ENCODE measurements around the gene APCDD1L.

Gene APCDD1L

GRCh38 chr20:58511861-58512260 lies 3.3 kb downstream of the APCDD1L start:
- no peak overlapping the region for H2AFZ ChIP-seq (ENCODE audit: low read length)
- H3K9me2 ChIP-seq (replicated peaks; ENCODE audit: low read depth, low read length): no peaks in the 10 kb centered on the region
- H3K4me2 ChIP-seq (ENCODE audit: low read depth, low read length, poor library complexity, severe bottlenecking): no peak overlapping the region
- no peaks in the 10 kb centered on the region for H3K4me1 ChIP-seq (ENCODE audit: insufficient read depth, low read length, poor library complexity, severe bottlenecking)
- no peaks in the 10 kb centered on the region for H4K20me1 ChIP-seq (ENCODE audit: insufficient read depth, low read length, poor library complexity, severe bottlenecking)
- no peaks in the 10 kb centered on the region for H3K79me2 ChIP-seq (ENCODE audit: insufficient read depth, low read length)
- no peak overlapping the region for H3K4me3 ChIP-seq (ENCODE audit: low read length, poor library complexity, severe bottlenecking)
- H3K9me3 ChIP-seq (ENCODE audit: insufficient read depth, low read depth, low read length): peaks cover 3% of the 10 kb centered on the region; the same call in 1 of the 2 replicates
- no peaks in the 10 kb centered on the region for H3K27me3 ChIP-seq (ENCODE audit: insufficient read depth, low read length, poor library complexity, severe bottlenecking)
- TF ChIP-seq, protein P1, sequence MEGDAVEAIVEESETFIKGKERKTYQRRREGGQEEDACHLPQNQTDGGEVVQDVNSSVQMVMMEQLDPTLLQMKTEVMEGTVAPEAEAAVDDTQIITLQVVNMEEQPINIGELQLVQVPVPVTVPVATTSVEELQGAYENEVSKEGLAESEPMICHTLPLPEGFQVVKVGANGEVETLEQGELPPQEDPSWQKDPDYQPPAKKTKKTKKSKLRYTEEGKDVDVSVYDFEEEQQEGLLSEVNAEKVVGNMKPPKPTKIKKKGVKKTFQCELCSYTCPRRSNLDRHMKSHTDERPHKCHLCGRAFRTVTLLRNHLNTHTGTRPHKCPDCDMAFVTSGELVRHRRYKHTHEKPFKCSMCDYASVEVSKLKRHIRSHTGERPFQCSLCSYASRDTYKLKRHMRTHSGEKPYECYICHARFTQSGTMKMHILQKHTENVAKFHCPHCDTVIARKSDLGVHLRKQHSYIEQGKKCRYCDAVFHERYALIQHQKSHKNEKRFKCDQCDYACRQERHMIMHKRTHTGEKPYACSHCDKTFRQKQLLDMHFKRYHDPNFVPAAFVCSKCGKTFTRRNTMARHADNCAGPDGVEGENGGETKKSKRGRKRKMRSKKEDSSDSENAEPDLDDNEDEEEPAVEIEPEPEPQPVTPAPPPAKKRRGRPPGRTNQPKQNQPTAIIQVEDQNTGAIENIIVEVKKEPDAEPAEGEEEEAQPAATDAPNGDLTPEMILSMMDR (conservative IDR thresholded peaks at IDR 0.05; ENCODE audit: low read length): no peak
- TF ChIP-seq EZH2phosphoT487 (IDR thresholded peaks at IDR 0.05; ENCODE audit: borderline replicate concordance): no peak
- H3K36me3 ChIP-seq (ENCODE audit: insufficient read depth, low read length): no peaks in the 10 kb centered on the region
- no peak overlapping the region for H3K9ac ChIP-seq (ENCODE audit: low read depth, low read length, poor library complexity, severe bottlenecking)
- H3F3A ChIP-seq (ENCODE audit: low read depth): no peaks in the 10 kb centered on the region

- H3F3A ChIP-seq (ENCODE audit: low read depth): no peaks in the 10 kb centered on the region
- no peaks in the 10 kb centered on the region for H3K36me3 ChIP-seq (ENCODE audit: insufficient read depth, low read length)
- no peaks in the 10 kb centered on the region for H3K27me3 ChIP-seq (ENCODE audit: insufficient read depth, low read length, poor library complexity, severe bottlenecking)
- H3K79me2 ChIP-seq (ENCODE audit: insufficient read depth, low read length): no peaks in the 10 kb centered on the region
- H4K20me1 ChIP-seq (ENCODE audit: insufficient read depth, low read length, poor library complexity, severe bottlenecking): no peaks in the 10 kb centered on the region
- H3K4me2 ChIP-seq (ENCODE audit: low read depth, low read length, poor library complexity, severe bottlenecking): no peak overlapping the region
- no peaks in the 10 kb centered on the region for H3K9me2 ChIP-seq (replicated peaks; ENCODE audit: low read depth, low read length)
- TF ChIP-seq EZH2phosphoT487 (IDR thresholded peaks at IDR 0.05; ENCODE audit: borderline replicate concordance): no peak
- TF ChIP-seq, protein P1 (conservative IDR thresholded peaks at IDR 0.05; ENCODE audit: low read length): no peak
- H3K9ac ChIP-seq (ENCODE audit: low read depth, low read length, poor library complexity, severe bottlenecking): no peak overlapping the region
- H3K4me3 ChIP-seq (ENCODE audit: low read length, poor library complexity, severe bottlenecking): no peak overlapping the region
- no peak overlapping the region for H2AFZ ChIP-seq (ENCODE audit: low read length)
- H3K9me3 ChIP-seq (ENCODE audit: insufficient read depth, low read depth, low read length): peaks cover 7% of the 10 kb centered on the region; the same call in 1 of the 2 replicates
- no peaks in the 10 kb centered on the region for H3K4me1 ChIP-seq (ENCODE audit: insufficient read depth, low read length, poor library complexity, severe bottlenecking)
Measured at GRCh38 chr20:58511364-58511763, 3.8 kb downstream of the APCDD1L start.

GRCh38 chr20:58510921-58511320 lies 4.3 kb downstream of the APCDD1L start:
- Histone ChIP-seq H2AFZ (ENCODE audit: low read length) (no peak overlapping the region), H3K4me3 (ENCODE audit: low read length, poor library complexity, severe bottlenecking) (no peak overlapping the region), H4K20me1 (ENCODE audit: insufficient read depth, low read length, poor library complexity, severe bottlenecking) (no peaks in the 10 kb centered on the region), H3K9me2 (replicated peaks; ENCODE audit: low read depth, low read length) (no peaks in the 10 kb centered on the region), H3F3A (ENCODE audit: low read depth) (no peaks in the 10 kb centered on the region), H3K9me3 (ENCODE audit: insufficient read depth, low read depth, low read length) (peaks cover 11% of the 10 kb centered on the region; the same call in 1 of the 2 replicates), H3K36me3 (ENCODE audit: insufficient read depth, low read length) (no peaks in the 10 kb centered on the region), H3K9ac (ENCODE audit: low read depth, low read length, poor library complexity, severe bottlenecking) (no peak overlapping the region), H3K27me3 (ENCODE audit: insufficient read depth, low read length, poor library complexity, severe bottlenecking) (no peaks in the 10 kb centered on the region), H3K4me2 (ENCODE audit: low read depth, low read length, poor library complexity, severe bottlenecking) (no peak overlapping the region), H3K79me2 (ENCODE audit: insufficient read depth, low read length) (no peaks in the 10 kb centered on the region), H3K4me1 (ENCODE audit: insufficient read depth, low read length, poor library complexity, severe bottlenecking) (no peaks in the 10 kb centered on the region)
- TF ChIP-seq, protein P1 (conservative IDR thresholded peaks at IDR 0.05; ENCODE audit: low read length): no peak
- TF ChIP-seq EZH2phosphoT487 (IDR thresholded peaks at IDR 0.05; ENCODE audit: borderline replicate concordance): no peak

Data from Loucy (cell line).